ENCODE data around the gene BBS2.
"Not testable (repeated sequence)": the region's sequence is repeated elsewhere in the genome, so short reads cannot be mapped to it uniquely, and the experiment has no call there.

Gene BBS2

DNA sequence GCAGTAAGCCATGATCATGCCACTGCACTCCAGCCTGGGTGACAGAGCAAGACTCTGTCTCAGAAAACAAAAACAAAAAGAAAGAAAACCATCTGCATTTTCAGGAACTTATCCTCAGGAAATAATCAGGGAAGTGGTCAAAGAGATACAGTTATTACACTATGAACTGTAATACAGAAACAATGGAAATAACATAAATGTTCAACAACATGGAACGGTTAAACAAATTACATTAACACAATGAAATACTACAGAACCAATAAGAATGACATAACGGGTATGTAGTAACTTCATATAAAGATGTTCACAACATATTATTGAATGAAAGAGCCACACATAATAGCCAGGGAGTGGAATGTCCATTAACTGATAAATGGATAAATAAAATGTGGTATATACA is 6.7 kb downstream of the BBS2 start:
- peaks cover 2% of the 10 kb centered on the region for H3K9me3 ChIP-seq (ENCODE audit: low read length)
- H3K27me3 ChIP-seq (ENCODE audit: insufficient read depth, low read length), result no peaks in the 10 kb centered on the region
- peaks cover 7% of the 10 kb centered on the region for H3K4me1 ChIP-seq (ENCODE audit: insufficient read depth, low read length)
- H2AFZ ChIP-seq (ENCODE audit: low read depth, low read length), result no peak overlapping the region
- H3K36me3 ChIP-seq (ENCODE audit: insufficient read depth, low read length), result peaks cover 39% of the 10 kb centered on the region
- H3K4me3 ChIP-seq (ENCODE audit: low read length), result no peak overlapping the region

DNA sequence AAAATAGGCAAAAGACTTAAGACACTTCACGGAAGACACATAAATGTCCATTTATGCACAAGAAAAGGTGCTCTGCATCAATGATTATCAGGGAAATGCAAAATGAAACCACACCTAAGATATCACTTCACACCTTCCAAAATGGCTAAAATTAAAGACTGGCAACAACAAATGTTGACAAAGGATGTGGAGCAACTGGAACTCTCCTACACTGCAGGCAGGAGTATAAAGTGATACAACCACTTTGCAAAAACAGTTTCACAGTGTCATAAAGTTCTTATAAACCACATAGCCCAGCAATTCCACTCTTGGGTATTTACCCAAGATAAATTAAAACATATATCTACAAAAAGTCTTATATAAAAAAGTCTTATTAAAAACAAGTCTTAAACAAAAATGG is 7.8 kb downstream of the BBS2 start:
- Histone ChIP-seq H3K4me3 (ENCODE audit: low read length) (no peak overlapping the region), H2AFZ (ENCODE audit: low read depth, low read length) (no peak overlapping the region), H3K9me3 (ENCODE audit: low read length) (peaks cover 2% of the 10 kb centered on the region), H3K4me1 (ENCODE audit: insufficient read depth, low read length) (peaks cover 7% of the 10 kb centered on the region), H3K36me3 (ENCODE audit: insufficient read depth, low read length) (peaks cover 47% of the 10 kb centered on the region), H3K27me3 (ENCODE audit: insufficient read depth, low read length) (no peaks in the 10 kb centered on the region)

DNA sequence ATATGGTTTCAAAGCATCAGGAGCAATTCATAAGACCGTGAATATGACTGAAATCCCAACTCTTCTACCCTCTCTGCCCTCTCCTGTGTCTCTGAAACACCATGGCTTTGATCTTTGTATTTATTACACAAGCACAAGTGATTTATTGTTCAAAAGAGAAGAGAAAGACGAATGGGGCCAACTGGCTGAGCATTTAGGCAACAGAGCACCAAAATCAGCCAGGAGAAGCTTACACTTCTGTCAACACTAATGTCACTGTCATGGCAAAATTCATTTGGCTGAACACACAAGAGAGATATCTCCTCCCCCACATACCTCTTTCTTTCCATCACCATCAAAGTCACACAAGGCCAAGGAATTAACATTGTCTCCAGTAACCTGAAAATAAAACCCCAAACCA is 9.3 kb downstream of the BBS2 start:
- Histone ChIP-seq H3K4me1 (ENCODE audit: insufficient read depth, low read length) (peaks cover under 1% of the 10 kb centered on the region), H3K27me3 (ENCODE audit: insufficient read depth, low read length) (no peaks in the 10 kb centered on the region), H3K4me3 (ENCODE audit: low read length) (no peak overlapping the region), H3K36me3 (ENCODE audit: insufficient read depth, low read length) (peaks cover 60% of the 10 kb centered on the region), H2AFZ (ENCODE audit: low read depth, low read length) (no peak overlapping the region), H3K9me3 (ENCODE audit: low read length) (peaks cover 2% of the 10 kb centered on the region)

DNA sequence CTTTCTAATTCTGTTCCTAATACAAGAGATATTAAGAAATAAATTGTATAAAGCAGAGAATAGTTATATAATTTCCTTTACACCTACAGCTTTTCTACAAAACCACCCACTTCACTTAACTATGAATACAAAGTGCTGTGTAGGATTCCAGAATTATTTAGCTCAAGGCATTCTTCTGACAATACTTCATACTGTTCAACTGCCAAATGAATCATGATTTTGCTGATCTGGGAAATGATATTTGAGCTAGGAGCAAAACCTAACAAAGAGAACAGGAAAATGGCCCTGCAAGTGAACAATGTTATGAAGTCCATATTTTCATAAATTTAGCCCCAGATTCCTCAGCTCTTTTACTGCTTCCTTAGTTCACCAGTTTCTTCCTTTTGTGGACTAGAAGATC is 12.9 kb downstream of the BBS2 start:
- peaks cover under 1% of the 10 kb centered on the region for H3K9me3 ChIP-seq (ENCODE audit: low read length)
- no peak overlapping the region for H3K4me3 ChIP-seq (ENCODE audit: low read length)
- peaks cover 78% of the 10 kb centered on the region for H3K36me3 ChIP-seq (ENCODE audit: insufficient read depth, low read length)
- no peak overlapping the region for H2AFZ ChIP-seq (ENCODE audit: low read depth, low read length)
- no peaks in the 10 kb centered on the region for H3K27me3 ChIP-seq (ENCODE audit: insufficient read depth, low read length)
- H3K4me1 ChIP-seq (ENCODE audit: insufficient read depth, low read length), result no peaks in the 10 kb centered on the region

DNA sequence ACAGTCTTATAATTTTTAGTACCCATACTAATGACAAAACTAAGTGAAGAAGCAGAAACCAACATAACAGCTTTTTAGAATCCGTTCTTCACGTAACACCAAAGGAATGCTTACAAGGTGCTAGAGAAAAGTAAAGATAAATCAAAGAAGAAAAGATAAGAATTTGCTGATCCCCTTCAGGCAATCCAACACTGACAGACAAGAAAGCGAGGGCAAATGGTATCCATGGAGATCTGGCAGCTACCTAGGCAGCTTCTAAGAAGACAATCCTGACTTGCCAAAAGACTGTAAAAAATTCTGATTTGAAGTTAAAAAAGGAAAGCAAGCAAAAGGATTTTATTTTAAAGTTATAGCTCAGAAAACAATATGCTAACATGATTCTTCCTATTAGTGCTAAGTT is 14.6 kb downstream of the BBS2 start:
- H3K36me3 ChIP-seq (ENCODE audit: insufficient read depth, low read length), result peaks cover 80% of the 10 kb centered on the region
- H3K9me3 ChIP-seq (ENCODE audit: low read length), result no peaks in the 10 kb centered on the region
- no peaks in the 10 kb centered on the region for H3K27me3 ChIP-seq (ENCODE audit: insufficient read depth, low read length)
- H3K4me3 ChIP-seq (ENCODE audit: low read length), result no peak overlapping the region
- H3K4me1 ChIP-seq (ENCODE audit: insufficient read depth, low read length), result no peaks in the 10 kb centered on the region
- H2AFZ ChIP-seq (ENCODE audit: low read depth, low read length), result no peak overlapping the region

DNA sequence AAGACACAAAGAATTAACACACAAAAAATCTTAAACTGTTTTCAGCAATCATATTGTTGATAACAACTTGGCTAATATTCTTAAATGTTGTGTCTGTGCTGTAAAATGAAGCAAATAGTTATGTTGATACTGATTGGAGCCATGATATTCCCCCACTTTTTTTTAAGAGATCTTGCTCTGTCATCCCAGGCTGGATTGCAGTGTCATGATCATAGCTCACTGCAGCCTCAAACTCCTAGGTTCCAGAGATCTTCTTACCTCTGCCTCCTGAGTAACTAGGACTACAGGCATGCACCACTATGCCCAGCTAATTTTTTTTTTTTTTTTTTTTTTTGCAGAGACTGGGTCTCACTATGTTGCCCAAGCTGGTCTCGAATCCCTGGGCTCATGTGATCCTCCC is 26.0 kb downstream of the BBS2 start:
- H3K27me3 ChIP-seq (ENCODE audit: insufficient read depth, low read length), result no peaks in the 10 kb centered on the region
- H3K9me3 ChIP-seq (ENCODE audit: low read length), result no peaks in the 10 kb centered on the region
- H3K4me1 ChIP-seq (ENCODE audit: insufficient read depth, low read length), result no peaks in the 10 kb centered on the region
- no peak overlapping the region for H3K4me3 ChIP-seq (ENCODE audit: low read length)
- H2AFZ ChIP-seq (ENCODE audit: low read depth, low read length), result no peak overlapping the region
- H3K36me3 ChIP-seq (ENCODE audit: insufficient read depth, low read length), result peaks cover 38% of the 10 kb centered on the region

DNA sequence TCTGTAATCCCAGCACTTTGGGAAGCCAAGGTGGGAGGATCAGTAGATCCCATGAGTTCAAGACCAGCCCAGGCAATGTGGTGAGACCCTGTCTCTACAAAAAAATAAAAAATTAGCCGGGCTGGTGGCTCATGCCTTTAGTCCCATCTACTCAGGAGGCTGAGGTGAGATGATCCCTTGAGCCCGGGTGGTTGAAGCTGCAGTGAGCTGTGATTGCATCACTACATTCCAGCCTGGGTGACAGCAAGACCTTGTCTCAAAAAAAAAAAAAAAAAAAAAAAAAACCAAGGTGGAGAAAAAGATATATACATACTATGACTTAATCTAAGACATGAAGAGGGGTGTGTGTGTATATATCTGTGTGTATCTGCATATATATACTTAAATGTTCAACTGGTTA is 26.7 kb downstream of the BBS2 start:
- no peaks in the 10 kb centered on the region for H3K9me3 ChIP-seq (ENCODE audit: low read length)
- no peak overlapping the region for H2AFZ ChIP-seq (ENCODE audit: low read depth, low read length)
- no peak overlapping the region for H3K4me3 ChIP-seq (ENCODE audit: low read length)
- peaks cover 31% of the 10 kb centered on the region for H3K36me3 ChIP-seq (ENCODE audit: insufficient read depth, low read length)
- H3K4me1 ChIP-seq (ENCODE audit: insufficient read depth, low read length), result no peaks in the 10 kb centered on the region
- H3K27me3 ChIP-seq (ENCODE audit: insufficient read depth, low read length), result no peaks in the 10 kb centered on the region

DNA sequence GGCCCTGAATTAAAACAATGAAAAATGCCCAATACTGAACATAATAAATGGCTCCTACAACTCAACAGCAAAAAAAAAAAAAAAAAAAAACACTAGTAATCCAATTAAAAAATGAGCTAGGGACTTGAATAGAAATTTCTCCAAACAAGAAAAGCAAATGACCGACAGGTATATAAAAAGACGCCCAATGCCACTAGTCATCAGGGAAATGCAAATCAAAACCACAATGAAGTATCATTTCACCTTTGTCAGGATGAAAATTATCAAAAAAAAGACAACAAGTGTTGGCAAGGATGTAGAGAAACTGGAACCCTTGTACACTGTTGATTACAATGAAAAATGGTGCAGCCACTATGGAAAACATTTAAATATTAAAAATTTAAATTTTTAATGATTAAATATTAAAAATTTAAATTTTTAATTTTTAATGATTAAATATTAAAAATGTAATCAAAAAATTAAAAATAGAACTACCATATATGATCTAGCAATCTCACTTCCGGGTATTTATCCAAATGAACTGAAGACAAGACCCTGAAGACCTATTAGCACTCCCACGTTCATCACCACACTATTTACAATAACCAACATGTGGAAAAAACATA is 28.1 kb downstream of the BBS2 start:
- H3K9me3 ChIP-seq (ENCODE audit: low read length), result no peaks in the 10 kb centered on the region
- no peaks in the 10 kb centered on the region for H3K4me1 ChIP-seq (ENCODE audit: insufficient read depth, low read length)
- no peak overlapping the region for H2AFZ ChIP-seq (ENCODE audit: low read depth, low read length)
- peaks cover 18% of the 10 kb centered on the region for H3K36me3 ChIP-seq (ENCODE audit: insufficient read depth, low read length)
- H3K27me3 ChIP-seq (ENCODE audit: insufficient read depth, low read length), result no peaks in the 10 kb centered on the region
- no peak overlapping the region for H3K4me3 ChIP-seq (ENCODE audit: low read length)

DNA sequence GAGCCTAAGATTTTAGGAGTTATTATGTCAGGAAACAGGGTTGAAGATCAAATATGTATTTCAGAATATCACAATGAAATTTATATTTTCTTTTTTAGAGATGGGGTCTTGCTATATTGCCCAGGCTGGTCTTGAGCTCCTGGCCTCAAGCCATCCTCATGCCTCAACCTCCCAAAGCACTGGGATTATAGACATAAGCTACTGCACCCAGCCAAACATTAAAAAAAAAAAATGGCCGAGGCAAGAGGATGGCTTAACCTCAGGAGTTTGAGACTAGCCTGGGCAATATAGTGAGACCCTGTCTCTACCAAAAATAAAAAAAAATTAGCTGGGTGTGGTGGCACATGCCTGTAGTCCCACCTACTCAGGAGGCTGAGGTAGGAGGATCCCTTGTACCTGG is 31.0 kb downstream of the BBS2 start:
- H3K4me3 ChIP-seq (ENCODE audit: low read length); H3K9me3 ChIP-seq (ENCODE audit: low read length); H2AFZ ChIP-seq (ENCODE audit: low read depth, low read length); H3K4me1 ChIP-seq (ENCODE audit: insufficient read depth, low read length); H3K27me3 ChIP-seq (ENCODE audit: insufficient read depth, low read length): not testable (repeated sequence)
- H3K36me3 ChIP-seq (ENCODE audit: insufficient read depth, low read length), result peaks cover 28% of the 10 kb centered on the region

DNA sequence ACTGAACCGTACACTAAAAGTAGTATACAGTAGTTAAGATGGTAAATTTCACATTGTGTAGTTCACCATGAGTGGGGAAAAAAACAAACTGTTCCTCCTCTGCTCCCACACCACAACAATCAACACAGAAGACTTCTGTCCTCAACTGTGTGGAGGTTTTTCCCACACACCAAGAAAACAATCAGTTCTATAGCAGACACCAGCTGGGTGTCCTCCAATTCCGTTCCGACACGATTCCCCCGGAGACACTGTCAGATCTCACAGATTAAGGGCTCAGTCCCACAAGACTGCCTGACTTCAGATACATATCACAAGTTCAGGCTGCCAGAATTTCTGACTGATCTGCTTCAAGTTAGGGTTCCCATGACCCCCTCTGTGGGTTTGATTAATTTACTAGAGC is 31.8 kb downstream of the BBS2 start:
- no peaks in the 10 kb centered on the region for H3K4me1 ChIP-seq (ENCODE audit: insufficient read depth, low read length)
- H3K4me3 ChIP-seq (ENCODE audit: low read length), result no peak overlapping the region
- H3K27me3 ChIP-seq (ENCODE audit: insufficient read depth, low read length), result no peaks in the 10 kb centered on the region
- H3K9me3 ChIP-seq (ENCODE audit: low read length), result no peaks in the 10 kb centered on the region
- no peak overlapping the region for H2AFZ ChIP-seq (ENCODE audit: low read depth, low read length)
- H3K36me3 ChIP-seq (ENCODE audit: insufficient read depth, low read length), result peaks cover 32% of the 10 kb centered on the region

- H3K36me3 ChIP-seq (ENCODE audit: insufficient read depth, low read length), result peaks cover 49% of the 10 kb centered on the region
- no peak overlapping the region for H2AFZ ChIP-seq (ENCODE audit: low read depth, low read length)
- H3K4me1 ChIP-seq (ENCODE audit: insufficient read depth, low read length), result no peaks in the 10 kb centered on the region
- H3K9me3 ChIP-seq (ENCODE audit: low read length), result no peaks in the 10 kb centered on the region
- H3K4me3 ChIP-seq (ENCODE audit: low read length), result no peak overlapping the region
- no peaks in the 10 kb centered on the region for H3K27me3 ChIP-seq (ENCODE audit: insufficient read depth, low read length)
Observed at GRCh38 chr16:56483394-56483793, 36.4 kb downstream of the BBS2 start.

DNA sequence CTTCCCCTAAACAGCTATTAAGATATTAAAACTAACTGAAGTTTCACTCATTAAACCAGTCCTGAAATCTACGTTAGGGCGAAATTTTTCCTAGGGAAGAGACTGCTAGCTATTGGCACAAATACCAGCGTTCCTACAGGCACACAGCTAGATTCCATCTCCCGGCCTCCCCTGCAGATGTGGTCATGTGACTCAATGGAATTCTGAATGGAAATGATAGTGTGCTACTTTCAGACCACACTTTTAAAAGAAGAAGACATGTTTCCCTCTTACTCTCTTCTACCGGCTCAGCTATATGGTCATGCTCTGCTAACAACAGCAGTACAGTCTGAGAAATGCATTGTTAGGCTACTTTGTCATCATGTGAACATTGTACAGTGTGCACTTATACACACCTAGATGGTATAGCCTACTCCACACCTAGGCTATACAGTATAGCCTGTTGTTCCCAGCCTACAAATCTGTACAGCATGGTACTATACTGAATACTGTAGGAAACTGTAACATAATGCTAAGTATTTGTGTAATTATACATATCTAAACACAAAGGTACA is 37.1 kb downstream of the BBS2 start:
- Histone ChIP-seq H3K4me3 (ENCODE audit: low read length) (no peak overlapping the region), H3K27me3 (ENCODE audit: insufficient read depth, low read length) (no peaks in the 10 kb centered on the region), H3K36me3 (ENCODE audit: insufficient read depth, low read length) (peaks cover 53% of the 10 kb centered on the region), H2AFZ (ENCODE audit: low read depth, low read length) (no peak overlapping the region), H3K9me3 (ENCODE audit: low read length) (no peaks in the 10 kb centered on the region), H3K4me1 (ENCODE audit: insufficient read depth, low read length) (no peaks in the 10 kb centered on the region)

GRCh38 chr16:56481468-56482122 is 38.2 kb downstream of the BBS2 start:
- Histone ChIP-seq H3K4me3 (ENCODE audit: low read length) (no peak overlapping the region), H3K36me3 (ENCODE audit: insufficient read depth, low read length) (peaks cover 63% of the 10 kb centered on the region), H3K27me3 (ENCODE audit: insufficient read depth, low read length) (no peaks in the 10 kb centered on the region), H3K9me3 (ENCODE audit: low read length) (no peaks in the 10 kb centered on the region), H2AFZ (ENCODE audit: low read depth, low read length) (no peak overlapping the region), H3K4me1 (ENCODE audit: insufficient read depth, low read length) (no peaks in the 10 kb centered on the region)

Data from neuron (in vitro differentiated cells).